Fibroblast of skin of right biceps (primary cell): ENCODE measurements around the gene MISP.
A peak's percentile ranks its signal among the peaks of the same experiment; 100 is the strongest.

Experiments used
- DNase-seq: peaks from one replicate; pipeline ENCODE4 v3.0.0-alpha.2; 2013

Gene MISP

GRCh38 chr19:748274-748598 is 2.7 kb upstream of the MISP start:
- no peak for DNase-seq

- DNase-seq, result no peak
Observed at GRCh38 chr19:749811-750210, 1.1 kb upstream of the MISP start.

GRCh38 chr19:751501-752341 is 809 bp downstream of the MISP start:
- peak; percentile 85 for DNase-seq

GRCh38 chr19:752652-753517 is 2.0 kb downstream of the MISP start:
- DNase-seq, result peak; percentile 79

- no peak for DNase-seq
Observed at GRCh38 chr19:754530-754929, 3.6 kb downstream of the MISP start.

- no peak for DNase-seq
Observed at GRCh38 chr19:755063-755462, 4.2 kb downstream of the MISP start.

- peak; percentile 66 for DNase-seq
Observed at GRCh38 chr19:756236-756635, 5.3 kb downstream of the MISP start.

GRCh38 chr19:756821-757688 is 6.1 kb downstream of the MISP start:
- no peak for DNase-seq

GRCh38 chr19:757811-758668 is 7.1 kb downstream of the MISP start:
- no peak for DNase-seq

GRCh38 chr19:763181-763580 is 12.3 kb downstream of the MISP start:
- no peak for DNase-seq

- DNase-seq, result no peak
Observed at GRCh38 chr19:763869-764268, 13.0 kb downstream of the MISP start.

- DNase-seq, result no peak
Observed at GRCh38 chr19:764301-764700, 13.4 kb downstream of the MISP start.

- DNase-seq, result no peak
Observed at GRCh38 chr19:765179-765738, 14.3 kb downstream of the MISP start.

GRCh38 chr19:768424-768823 is 17.5 kb downstream of the MISP start:
- DNase-seq, result peak; percentile 90

- no peak for DNase-seq
Observed at GRCh38 chr19:769616-770015, 18.7 kb downstream of the MISP start.

- DNase-seq, result peak; percentile 52
Observed at GRCh38 chr19:771332-771785, 20.4 kb downstream of the MISP start.

- no peak for DNase-seq
Observed at GRCh38 chr19:772063-772462, 21.2 kb downstream of the MISP start.

- no peak for DNase-seq
Observed at GRCh38 chr19:772730-773436, 22.0 kb downstream of the MISP start.

- no peak for DNase-seq
Observed at GRCh38 chr19:776549-776948, 25.6 kb downstream of the MISP start.

GRCh38 chr19:778910-779653 is 28.2 kb downstream of the MISP start:
- peak; percentile 91 for DNase-seq
